DND-41 (cell line): ENCODE measurements around the gene MICAL2.

Experiments used
- ATAC-seq: fragments of 200-7000 bp; cut with Tn5 transposase; 3 replicates; pipeline ENCODE4 v1.9.1; 2021; ENCODE audit warnings: low read depth; ENCODE audit not compliant: insufficient read depth
- DNase-seq: peaks from one replicate; pipeline ENCODE4 v3.0.0-alpha.2; 2020
- H2AFZ ChIP-seq: 2 replicates; pipeline ENCODE4 v1.6.0; 2012; ENCODE audit warnings: low read depth, low read length
- H3K27ac ChIP-seq: 2 replicates; pipeline ENCODE4 v1.5.1; 2012; ENCODE audit warnings: low read length, inconsistent platforms
- H3K27me3 ChIP-seq: fragments of 200-600 bp; sonication (generic); 2 replicates; pipeline ENCODE4 v1.6.0; 2012; ENCODE audit warnings: low read length, mild to moderate bottlenecking, inconsistent platforms; ENCODE audit not compliant: insufficient read depth, poor library complexity
- H3K36me3 ChIP-seq: 2 replicates; pipeline ENCODE4 v1.5.1; 2012; ENCODE audit warnings: low read length, inconsistent platforms; ENCODE audit not compliant: insufficient read depth
- H3K4me1 ChIP-seq: 2 replicates; pipeline ENCODE4 v1.5.1; 2012; ENCODE audit warnings: mild to moderate bottlenecking, low read length; ENCODE audit not compliant: insufficient read depth
- H3K4me2 ChIP-seq: 2 replicates; pipeline ENCODE4 v1.6.0; 2012; ENCODE audit warnings: mild to moderate bottlenecking, moderate library complexity, low read length, inconsistent platforms; ENCODE audit not compliant: insufficient read depth
- H3K4me3 ChIP-seq, 2 experiments: fragments of 200-600 bp in 1 of 2; shearing (Covaris generic) in 1 of 2; 2 replicates each; pipeline ENCODE4 v1.5.1; 2012 to 2016; ENCODE audit warnings: inconsistent platforms in 2 of 2, low read length in 2 of 2, mild to moderate bottlenecking in 2 of 2, low read depth in 1 of 2, moderate library complexity in 1 of 2
- H3K79me2 ChIP-seq: 2 replicates; pipeline ENCODE4 v1.6.0; 2012; ENCODE audit warnings: low read length, inconsistent platforms; ENCODE audit not compliant: insufficient read depth
- H3K9ac ChIP-seq: 2 replicates; pipeline ENCODE4 v1.6.0; 2012; ENCODE audit warnings: low read depth, mild to moderate bottlenecking, inconsistent platforms, low read length, moderate library complexity
- H3K9me3 ChIP-seq: 2 replicates; pipeline ENCODE4 v1.5.1; 2012; ENCODE audit warnings: low read length, moderate library complexity, mild to moderate bottlenecking, inconsistent platforms; ENCODE audit not compliant: insufficient read depth, severe bottlenecking
- H4K20me1 ChIP-seq: 2 replicates; pipeline ENCODE4 v1.6.0; 2012; ENCODE audit warnings: low read length; ENCODE audit not compliant: insufficient read depth
- EZH2 ChIP-seq: IDR thresholded peaks from 3 replicates; pipeline ENCODE4 v1.6.1; 2012; ENCODE audit warnings: borderline replicate concordance, low read depth, mild to moderate bottlenecking, moderate library complexity, low read length, inconsistent platforms; ENCODE audit not compliant: severe bottlenecking
- TF ChIP-seq, protein P1 (sequence below): IDR thresholded peaks from 2 replicates; pipeline ENCODE4 v1.5.1; 2012; ENCODE audit warnings: borderline replicate concordance, low read length, moderate library complexity, mild to moderate bottlenecking; ENCODE audit not compliant: poor library complexity, severe bottlenecking; ENCODE audit errors: extremely low read depth

Gene MICAL2

DNA sequence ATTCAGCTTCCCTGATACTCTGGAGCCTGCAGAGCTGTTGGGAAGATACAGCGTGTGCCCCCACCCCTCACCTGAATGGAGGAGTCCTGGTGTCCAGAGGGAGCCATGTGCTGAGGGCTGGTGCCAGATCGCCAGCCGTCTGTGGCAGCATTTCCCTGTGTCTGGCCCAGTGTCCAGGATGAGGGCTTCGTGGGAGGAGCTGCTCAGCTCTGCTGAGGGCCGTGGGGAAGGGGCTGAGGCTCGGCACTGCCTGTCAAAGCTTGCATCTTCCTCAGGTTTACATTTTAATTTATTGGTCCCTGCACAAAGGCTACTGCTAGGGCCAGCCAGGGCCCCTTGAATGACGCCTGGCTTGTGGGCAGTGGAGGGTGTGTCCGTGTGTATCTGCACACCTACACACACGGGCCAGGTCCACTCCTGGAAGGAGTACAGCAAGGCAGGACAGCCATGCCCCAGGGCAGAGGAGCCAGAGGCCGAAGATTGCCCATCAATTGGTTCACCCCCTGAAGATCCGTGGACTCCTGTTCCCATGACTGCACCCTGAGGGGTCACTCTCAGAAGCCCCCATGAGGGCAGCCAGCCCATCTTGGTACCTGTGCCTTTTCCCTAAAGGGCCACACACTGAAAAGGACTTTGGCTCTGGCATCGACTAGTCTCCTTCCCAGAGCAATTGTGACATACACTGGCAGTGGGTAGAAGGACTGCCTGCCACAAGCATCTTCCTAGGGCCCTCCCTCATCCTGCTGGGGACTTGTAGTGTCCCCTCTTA, 159.2 kb downstream of the MICAL2 start:
- H4K20me1 ChIP-seq, result no peaks in the 10 kb centered on the region
- H3K4me1 ChIP-seq, result 0 out of 2 replicates have a peak, but pooled peaks cover 2% of the 10 kb centered on the region
- H3K9me3 ChIP-seq, result no peaks in the 10 kb centered on the region
- no peak overlapping the region for H3K9ac ChIP-seq
- no peak overlapping the region for H3K4me3 ChIP-seq
- H3K36me3 ChIP-seq, result no peaks in the 10 kb centered on the region
- no peak overlapping the region for H3K4me2 ChIP-seq
- H3K79me2 ChIP-seq, result no peaks in the 10 kb centered on the region
- ATAC-seq (no peak), DNase-seq (no peak)
- TF ChIP-seq, protein P1, sequence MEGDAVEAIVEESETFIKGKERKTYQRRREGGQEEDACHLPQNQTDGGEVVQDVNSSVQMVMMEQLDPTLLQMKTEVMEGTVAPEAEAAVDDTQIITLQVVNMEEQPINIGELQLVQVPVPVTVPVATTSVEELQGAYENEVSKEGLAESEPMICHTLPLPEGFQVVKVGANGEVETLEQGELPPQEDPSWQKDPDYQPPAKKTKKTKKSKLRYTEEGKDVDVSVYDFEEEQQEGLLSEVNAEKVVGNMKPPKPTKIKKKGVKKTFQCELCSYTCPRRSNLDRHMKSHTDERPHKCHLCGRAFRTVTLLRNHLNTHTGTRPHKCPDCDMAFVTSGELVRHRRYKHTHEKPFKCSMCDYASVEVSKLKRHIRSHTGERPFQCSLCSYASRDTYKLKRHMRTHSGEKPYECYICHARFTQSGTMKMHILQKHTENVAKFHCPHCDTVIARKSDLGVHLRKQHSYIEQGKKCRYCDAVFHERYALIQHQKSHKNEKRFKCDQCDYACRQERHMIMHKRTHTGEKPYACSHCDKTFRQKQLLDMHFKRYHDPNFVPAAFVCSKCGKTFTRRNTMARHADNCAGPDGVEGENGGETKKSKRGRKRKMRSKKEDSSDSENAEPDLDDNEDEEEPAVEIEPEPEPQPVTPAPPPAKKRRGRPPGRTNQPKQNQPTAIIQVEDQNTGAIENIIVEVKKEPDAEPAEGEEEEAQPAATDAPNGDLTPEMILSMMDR, result no peak
- TF ChIP-seq EZH2, result no peak
- H3K27ac ChIP-seq, result no peak overlapping the region
- H2AFZ ChIP-seq, result no peak overlapping the region
- H3K27me3 ChIP-seq, result no peaks in the 10 kb centered on the region

- 0 out of 2 replicates have a peak, but pooled peaks cover 2% of the 10 kb centered on the region for H3K4me1 ChIP-seq
- no peak overlapping the region for H3K27ac ChIP-seq
- DNase-seq (no peak), ATAC-seq (no peak)
- H3K36me3 ChIP-seq, result no peaks in the 10 kb centered on the region
- H3K9me3 ChIP-seq, result no peaks in the 10 kb centered on the region
- H3K27me3 ChIP-seq, result no peaks in the 10 kb centered on the region
- H4K20me1 ChIP-seq, result no peaks in the 10 kb centered on the region
- no peaks in the 10 kb centered on the region for H3K79me2 ChIP-seq
- no peak overlapping the region for H3K9ac ChIP-seq
- TF ChIP-seq, protein P1, result no peak
- no peak for TF ChIP-seq EZH2
- H3K4me2 ChIP-seq, result no peak overlapping the region
- no peak overlapping the region for H2AFZ ChIP-seq
- H3K4me3 ChIP-seq, result no peak overlapping the region
Observed at GRCh38 chr11:12270215-12270797, 159.9 kb downstream of the MICAL2 start.

GRCh38 chr11:12270817-12271216, 160.4 kb downstream of the MICAL2 start:
- no peak for ATAC-seq
- Histone ChIP-seq H2AFZ (no peak overlapping the region), H3K4me2 (no peak overlapping the region), H3K27me3 (no peaks in the 10 kb centered on the region), H3K36me3 (no peaks in the 10 kb centered on the region), H3K4me3 (no peak overlapping the region), H3K9ac (no peak overlapping the region), H4K20me1 (no peaks in the 10 kb centered on the region), H3K79me2 (no peaks in the 10 kb centered on the region), H3K9me3 (no peaks in the 10 kb centered on the region), H3K27ac (no peak overlapping the region), H3K4me1 (0 out of 2 replicates have a peak, but pooled peaks cover 2% of the 10 kb centered on the region)
- TF ChIP-seq, protein P1, result no peak
- TF ChIP-seq EZH2, result no peak
- DNase-seq, result no peak
